Measurements from ENCODE around the gene AFF1. TPM values are rescaled to one million over a fixed set of nuclear protein-coding genes. Genes with fewer than 3 reads are reported as not detected.
"Not testable (repeated sequence)": the region's sequence is repeated elsewhere in the genome, so short reads cannot be mapped to it uniquely, and the experiment has no call there.

Gene AFF1
- total RNA-seq, 1 donor from 2014 or later: 90.6 TPM

DNA sequence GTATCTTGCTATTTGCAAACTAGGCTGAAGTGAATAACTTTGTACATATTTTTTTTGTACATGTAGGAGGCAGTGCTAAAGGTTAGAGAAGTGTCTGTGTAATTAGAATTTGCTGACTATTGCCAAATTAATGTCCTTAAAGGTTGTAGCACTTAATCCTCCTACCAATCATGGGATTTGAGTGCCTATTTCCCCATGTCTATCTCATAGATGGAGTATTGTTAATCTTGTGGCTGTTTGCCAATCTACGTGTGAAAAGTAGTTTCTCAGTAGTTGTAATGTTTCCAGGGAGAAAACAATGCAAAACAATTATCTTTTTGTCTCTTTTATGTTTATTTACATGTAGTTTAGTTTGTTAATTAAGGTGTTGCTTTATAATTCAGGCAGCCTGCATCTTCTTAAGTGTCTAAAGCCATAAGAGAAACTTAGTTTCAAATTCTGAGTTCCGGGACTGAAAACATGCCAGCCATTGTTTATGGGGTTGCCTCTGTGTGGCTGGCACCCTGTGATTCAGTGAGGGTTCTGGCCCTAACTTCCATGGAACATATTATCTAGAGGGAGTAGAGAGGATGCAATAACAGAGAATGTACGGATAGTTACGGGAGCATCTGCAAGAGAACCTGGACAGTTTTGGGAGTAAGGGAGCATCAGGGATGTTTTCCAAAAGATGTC, 143.2 kb downstream of the AFF1 start:
- H3K9me3 ChIP-seq: no peaks in the 10 kb centered on the region
- TF ChIP-seq, protein P1, sequence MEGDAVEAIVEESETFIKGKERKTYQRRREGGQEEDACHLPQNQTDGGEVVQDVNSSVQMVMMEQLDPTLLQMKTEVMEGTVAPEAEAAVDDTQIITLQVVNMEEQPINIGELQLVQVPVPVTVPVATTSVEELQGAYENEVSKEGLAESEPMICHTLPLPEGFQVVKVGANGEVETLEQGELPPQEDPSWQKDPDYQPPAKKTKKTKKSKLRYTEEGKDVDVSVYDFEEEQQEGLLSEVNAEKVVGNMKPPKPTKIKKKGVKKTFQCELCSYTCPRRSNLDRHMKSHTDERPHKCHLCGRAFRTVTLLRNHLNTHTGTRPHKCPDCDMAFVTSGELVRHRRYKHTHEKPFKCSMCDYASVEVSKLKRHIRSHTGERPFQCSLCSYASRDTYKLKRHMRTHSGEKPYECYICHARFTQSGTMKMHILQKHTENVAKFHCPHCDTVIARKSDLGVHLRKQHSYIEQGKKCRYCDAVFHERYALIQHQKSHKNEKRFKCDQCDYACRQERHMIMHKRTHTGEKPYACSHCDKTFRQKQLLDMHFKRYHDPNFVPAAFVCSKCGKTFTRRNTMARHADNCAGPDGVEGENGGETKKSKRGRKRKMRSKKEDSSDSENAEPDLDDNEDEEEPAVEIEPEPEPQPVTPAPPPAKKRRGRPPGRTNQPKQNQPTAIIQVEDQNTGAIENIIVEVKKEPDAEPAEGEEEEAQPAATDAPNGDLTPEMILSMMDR (IDR thresholded peaks at IDR 0.05): no peak
- intact Hi-C loops (cut with DNase I): no loop called here
- DNase-seq: no peak
- no peaks in the 10 kb centered on the region for H3K36me3 ChIP-seq
- H3K4me1 ChIP-seq: peaks cover 89% of the 10 kb centered on the region
- H3K27me3 ChIP-seq (ENCODE audit: low read depth): no peaks in the 10 kb centered on the region
- no peak overlapping the region for H3K4me3 ChIP-seq
- peak overlapping the region; percentile 39 for H3K27ac ChIP-seq
- ATAC-seq: no peak

DNA sequence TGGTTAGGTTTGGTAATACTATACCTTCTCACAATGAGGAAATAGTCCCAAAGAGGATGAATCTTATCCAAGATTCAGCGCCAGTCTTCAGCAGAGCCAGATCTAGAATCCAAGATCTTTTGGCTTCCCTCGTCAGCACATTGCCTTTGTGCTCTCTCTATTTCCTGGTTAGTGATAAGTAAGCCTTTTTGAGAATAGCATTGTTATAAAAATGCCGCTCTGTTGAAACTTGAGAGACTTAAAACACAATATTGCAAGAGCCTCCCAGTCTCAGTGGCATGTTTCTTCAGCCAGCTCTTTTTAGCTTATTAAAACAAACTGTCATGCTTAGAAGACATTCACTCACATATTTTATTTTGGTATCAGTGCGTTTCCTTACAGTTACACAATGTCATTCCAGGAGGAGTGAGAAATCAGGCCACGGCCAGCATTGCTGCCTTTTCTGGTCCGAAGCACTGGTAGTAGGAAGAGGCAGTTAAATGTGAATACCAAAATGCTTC, 144.2 kb downstream of the AFF1 start:
- Histone ChIP-seq H3K4me1 (peaks cover 79% of the 10 kb centered on the region), H3K4me3 (no peak overlapping the region), H3K27me3 (ENCODE audit: low read depth) (no peaks in the 10 kb centered on the region), H3K9me3 (no peaks in the 10 kb centered on the region), H3K36me3 (peaks cover 2% of the 10 kb centered on the region), H3K27ac (peak overlapping the region; percentile 39)
- DNase-seq (no peak), ATAC-seq (peak; percentile 66 to 67)
- TF ChIP-seq, protein P1 (IDR thresholded peaks at IDR 0.05): no peak
- intact Hi-C loops (cut with DNase I): no loop called here

DNA sequence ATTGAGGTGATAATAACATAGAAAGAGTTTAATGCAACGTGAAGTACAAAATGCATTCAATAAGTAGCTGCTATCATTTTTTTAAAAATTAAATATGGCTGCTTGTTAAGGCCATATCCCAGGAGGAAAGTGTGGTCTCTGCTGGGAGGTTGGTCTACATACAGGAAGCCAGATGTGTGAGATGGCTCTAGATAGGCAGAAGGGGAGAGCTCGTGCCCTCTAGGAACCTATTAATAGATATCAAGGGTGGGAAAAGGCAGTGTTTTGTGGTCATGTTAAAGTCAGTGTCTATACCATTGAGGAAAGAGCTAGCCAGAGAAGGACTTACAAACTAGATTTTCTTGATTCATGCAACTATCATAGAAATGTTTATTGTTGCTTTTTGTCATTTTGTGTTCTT, 145.2 kb downstream of the AFF1 start:
- H3K4me1 ChIP-seq: peaks cover 70% of the 10 kb centered on the region

DNA sequence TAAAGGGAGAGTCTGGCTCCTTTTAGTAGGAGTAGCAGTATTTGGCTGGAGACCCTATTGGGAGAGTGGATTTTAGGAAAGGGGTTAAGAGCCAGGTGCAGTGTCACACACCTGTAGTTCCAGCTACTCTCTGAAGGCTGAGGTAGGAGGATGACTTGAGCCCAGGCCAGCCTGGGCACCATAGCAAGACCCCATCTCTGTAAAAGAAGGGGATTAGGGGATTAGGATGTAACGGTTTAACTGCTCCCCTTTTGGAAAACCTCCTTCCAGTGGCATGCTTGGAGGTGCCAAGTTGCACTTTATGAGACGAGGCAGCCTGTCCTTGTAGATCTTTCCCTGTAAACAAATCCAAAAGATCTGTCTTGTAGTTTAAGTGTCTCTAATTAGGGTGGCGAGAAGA, 145.7 kb downstream of the AFF1 start:
- Histone ChIP-seq H3K27ac (no peak overlapping the region), H3K4me3 (no peak overlapping the region), H3K9me3 (no peaks in the 10 kb centered on the region), H3K27me3 (ENCODE audit: low read depth) (no peaks in the 10 kb centered on the region), H3K4me1 (peaks cover 67% of the 10 kb centered on the region), H3K36me3 (peaks cover 16% of the 10 kb centered on the region)
- intact Hi-C loops (cut with DNase I): no loop called here
- no peak for DNase-seq
- TF ChIP-seq, protein P1 (IDR thresholded peaks at IDR 0.05): no peak
- ATAC-seq: no peak

More for the DNA sequence above, 145.2 kb downstream of the AFF1 start:
- ATAC-seq (no peak), DNase-seq (no peak)
- H3K27me3 ChIP-seq (ENCODE audit: low read depth): no peaks in the 10 kb centered on the region
- H3K9me3 ChIP-seq: no peaks in the 10 kb centered on the region
- TF ChIP-seq, protein P1 (IDR thresholded peaks at IDR 0.05): no peak
- peak overlapping the region; percentile 39 for H3K27ac ChIP-seq
- intact Hi-C loops (cut with DNase I): no loop called here
- peaks cover 11% of the 10 kb centered on the region for H3K36me3 ChIP-seq
- H3K4me3 ChIP-seq: no peak overlapping the region

DNA sequence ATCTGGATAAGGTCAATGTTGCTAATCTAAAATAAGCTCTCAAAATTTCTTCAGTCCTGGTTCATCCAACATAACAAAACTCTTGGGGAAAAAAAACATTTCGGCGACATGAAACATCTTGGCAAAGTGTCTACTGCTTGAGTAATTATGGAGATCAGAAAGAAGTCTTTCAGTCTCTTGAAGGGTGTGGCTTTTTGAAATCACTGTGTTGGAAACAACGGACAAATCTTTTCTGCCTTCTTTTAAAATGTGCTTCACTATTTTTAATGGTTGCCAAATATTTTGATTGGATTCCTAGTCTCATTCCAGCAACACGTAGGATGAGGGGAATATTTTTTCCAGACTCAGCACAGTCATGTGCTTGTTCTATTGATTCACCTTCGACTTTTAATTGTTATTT, 147.0 kb downstream of the AFF1 start:
- DNase-seq (no peak), ATAC-seq (no peak)
- no peak overlapping the region for H3K27ac ChIP-seq
- H3K27me3 ChIP-seq (ENCODE audit: low read depth): no peaks in the 10 kb centered on the region
- H3K9me3 ChIP-seq: no peaks in the 10 kb centered on the region
- peaks cover 28% of the 10 kb centered on the region for H3K36me3 ChIP-seq
- TF ChIP-seq, protein P1 (IDR thresholded peaks at IDR 0.05): no peak
- intact Hi-C loops (cut with DNase I): no loop called here
- H3K4me3 ChIP-seq: no peak overlapping the region
- peaks cover 63% of the 10 kb centered on the region for H3K4me1 ChIP-seq

DNA sequence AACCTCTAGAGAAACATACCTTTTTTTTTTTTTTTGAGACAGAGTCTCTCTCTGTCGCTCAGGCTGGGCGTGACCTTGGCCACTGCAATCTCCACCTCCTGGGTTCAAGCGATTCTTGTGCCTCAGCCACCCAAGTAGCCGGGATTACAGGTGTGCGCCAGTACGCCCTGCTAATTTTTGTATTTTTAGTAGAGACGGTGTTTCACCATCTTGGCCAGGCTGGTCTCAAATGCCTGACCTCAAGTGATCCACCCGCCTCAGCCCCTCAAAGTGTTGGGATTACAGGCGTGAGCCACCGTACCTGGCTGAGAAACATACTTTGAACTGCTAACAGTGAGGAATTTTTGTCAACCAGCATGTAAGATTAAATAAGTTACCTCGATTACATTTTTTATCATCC, 150.9 kb downstream of the AFF1 start:
- ATAC-seq; H3K4me3 ChIP-seq; DNase-seq; H3K9me3 ChIP-seq; intact Hi-C loops (cut with DNase I); H3K27ac ChIP-seq; H3K27me3 ChIP-seq (ENCODE audit: low read depth): not testable (repeated sequence)
- Histone ChIP-seq H3K4me1 (peaks cover 55% of the 10 kb centered on the region), H3K36me3 (peaks cover 43% of the 10 kb centered on the region)

All from lower lobe of right lung (tissue), 2 donors.